ENCODE results near the gene TEX264.

Gene TEX264

GRCh38 chr3:51682526-51682925 lies 11.5 kb downstream of the TEX264 start:
- Histone ChIP-seq H3K9me3 (ENCODE audit: control insufficient read depth in 2 of 2, low read length in 2 of 2) (no peaks in the 10 kb centered on the region), H3K4me1 (ENCODE audit: control insufficient read depth, insufficient read depth, low read length) (peaks cover 42% of the 10 kb centered on the region), H3K27ac (ENCODE audit: low read length) (no peak overlapping the region), H3K4me3 (ENCODE audit: low read length in 2 of 2) (no peak overlapping the region), H3K9ac (ENCODE audit: low read length in 2 of 2) (no peak overlapping the region), H3K36me3 (ENCODE audit: control insufficient read depth in 2 of 2, insufficient read depth in 2 of 2, low read length in 2 of 2) (peaks cover 22 to 37% of the 10 kb centered on the region in 2 donors), H3K27me3 (ENCODE audit: control insufficient read depth in 1 of 2, insufficient read depth in 2 of 2, low read length in 2 of 2) (no peaks in the 10 kb centered on the region)

DNA sequence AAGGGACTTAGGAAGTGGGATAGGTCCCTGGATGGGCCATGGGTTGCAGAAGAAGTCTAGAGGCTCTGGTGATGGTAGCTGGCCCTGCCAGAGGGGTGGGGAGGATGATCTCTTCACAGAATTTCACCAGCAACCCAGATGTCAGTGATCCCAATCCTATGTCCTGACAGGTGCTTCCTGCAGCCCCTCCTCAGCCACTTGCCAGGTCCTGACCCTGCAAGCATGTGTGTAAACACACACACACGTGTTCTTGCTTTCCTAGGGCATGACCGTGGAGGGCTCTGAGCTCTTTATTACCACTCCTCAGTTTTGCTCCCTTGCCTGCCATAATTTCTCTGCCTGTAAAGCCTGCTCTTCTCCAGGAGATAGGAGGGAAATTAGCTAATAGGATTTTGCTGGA lies 12.5 kb downstream of the TEX264 start:
- H3K4me1 ChIP-seq (ENCODE audit: control insufficient read depth, insufficient read depth, low read length) = peaks cover 35% of the 10 kb centered on the region
- H3K27me3 ChIP-seq (ENCODE audit: control insufficient read depth in 1 of 2, insufficient read depth in 2 of 2, low read length in 2 of 2) = no peaks in the 10 kb centered on the region
- no peaks in the 10 kb centered on the region for H3K9me3 ChIP-seq (ENCODE audit: control insufficient read depth in 2 of 2, low read length in 2 of 2)
- H3K4me3 ChIP-seq (ENCODE audit: low read length in 2 of 2) = no peak overlapping the region
- H3K9ac ChIP-seq (ENCODE audit: low read length in 2 of 2) = no peak overlapping the region
- H3K36me3 ChIP-seq (ENCODE audit: control insufficient read depth in 2 of 2, insufficient read depth in 2 of 2, low read length in 2 of 2) = peaks cover 27 to 37% of the 10 kb centered on the region in 2 donors
- H3K27ac ChIP-seq (ENCODE audit: low read length) = no peak overlapping the region

DNA sequence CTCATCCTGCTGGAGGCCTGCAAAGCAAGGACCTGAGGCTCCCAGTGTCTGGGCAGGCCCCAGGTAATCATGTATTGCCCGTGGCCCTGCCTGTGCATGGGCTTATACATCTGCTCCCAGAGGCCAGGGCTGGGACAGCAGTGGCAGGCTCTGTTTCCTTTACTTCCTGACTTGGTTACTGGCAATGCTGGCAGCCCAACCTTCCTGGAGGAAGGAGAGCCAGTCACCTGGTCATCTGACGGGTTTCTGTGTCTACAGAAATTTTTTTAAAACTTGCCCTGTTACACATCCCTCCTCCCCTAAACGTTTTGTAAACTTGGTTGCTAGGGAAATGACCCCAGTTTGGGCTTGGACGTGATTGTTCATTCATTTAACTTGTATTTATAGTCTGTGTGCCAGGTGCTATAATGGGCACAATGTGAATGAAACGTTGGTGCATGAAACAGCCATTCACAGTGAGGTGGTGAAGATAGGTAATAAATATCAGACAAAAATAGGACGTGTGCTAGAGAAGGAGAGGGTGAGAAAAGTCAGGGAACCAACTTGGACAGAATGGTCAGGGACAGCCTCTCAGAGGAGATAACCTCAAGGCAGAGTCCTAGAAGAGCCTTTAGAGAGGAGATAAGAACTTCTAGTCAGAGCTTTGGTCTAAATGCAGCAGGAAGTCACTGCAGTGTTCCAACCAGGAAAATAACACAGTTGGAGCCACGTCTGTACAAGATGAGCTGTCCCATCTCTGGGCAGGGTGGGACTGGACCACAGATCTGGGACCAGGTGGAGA lies 14.1 kb downstream of the TEX264 start:
- Histone ChIP-seq H3K27ac (ENCODE audit: low read length) (peak overlapping the region; percentile 64), H3K27me3 (ENCODE audit: control insufficient read depth in 1 of 2, insufficient read depth in 2 of 2, low read length in 2 of 2) (no peaks in the 10 kb centered on the region), H3K9me3 (ENCODE audit: control insufficient read depth in 2 of 2, low read length in 2 of 2) (no peaks in the 10 kb centered on the region), H3K4me1 (ENCODE audit: control insufficient read depth, insufficient read depth, low read length) (peaks cover 35% of the 10 kb centered on the region), H3K36me3 (ENCODE audit: control insufficient read depth in 2 of 2, insufficient read depth in 2 of 2, low read length in 2 of 2) (peaks cover 28 to 40% of the 10 kb centered on the region in 2 donors), H3K9ac (ENCODE audit: low read length in 2 of 2) (no peak overlapping the region), H3K4me3 (ENCODE audit: low read length in 2 of 2) (no peak overlapping the region)

DNA sequence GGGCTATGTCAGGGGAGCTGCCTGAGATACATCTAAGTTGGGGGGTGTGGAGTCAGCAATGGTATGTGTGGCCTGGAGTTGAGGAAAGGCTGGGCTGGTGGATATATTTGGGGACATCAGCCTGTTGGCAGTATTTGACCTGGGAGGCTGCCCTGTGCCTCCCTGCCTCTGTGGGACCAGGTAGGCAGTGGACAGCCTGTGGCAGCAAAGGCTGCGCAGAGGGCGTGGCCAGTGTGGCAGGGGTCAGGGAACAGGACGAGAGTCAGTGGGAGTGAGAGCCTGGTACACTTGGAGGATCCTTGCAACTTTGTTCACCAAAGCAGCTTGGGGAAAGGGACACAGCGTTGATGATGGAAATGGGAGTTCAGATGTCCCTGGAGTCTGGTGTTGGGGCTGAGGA lies 15.0 kb downstream of the TEX264 start:
- no peak overlapping the region for H3K9ac ChIP-seq (ENCODE audit: low read length in 2 of 2)
- peak overlapping the region; percentile 64 for H3K27ac ChIP-seq (ENCODE audit: low read length)
- peaks cover 31 to 41% of the 10 kb centered on the region in 2 donors for H3K36me3 ChIP-seq (ENCODE audit: control insufficient read depth in 2 of 2, insufficient read depth in 2 of 2, low read length in 2 of 2)
- no peaks in the 10 kb centered on the region for H3K9me3 ChIP-seq (ENCODE audit: control insufficient read depth in 2 of 2, low read length in 2 of 2)
- H3K4me3 ChIP-seq (ENCODE audit: low read length in 2 of 2) = no peak overlapping the region
- peaks cover 27% of the 10 kb centered on the region for H3K4me1 ChIP-seq (ENCODE audit: control insufficient read depth, insufficient read depth, low read length)
- no peaks in the 10 kb centered on the region for H3K27me3 ChIP-seq (ENCODE audit: control insufficient read depth in 1 of 2, insufficient read depth in 2 of 2, low read length in 2 of 2)

- Histone ChIP-seq H3K4me1 (ENCODE audit: control insufficient read depth, insufficient read depth, low read length) (peaks cover 23% of the 10 kb centered on the region), H3K9me3 (ENCODE audit: control insufficient read depth in 2 of 2, low read length in 2 of 2) (no peaks in the 10 kb centered on the region), H3K27ac (ENCODE audit: low read length) (peak overlapping the region; percentile 64), H3K4me3 (ENCODE audit: low read length in 2 of 2) (no peak overlapping the region), H3K9ac (ENCODE audit: low read length in 2 of 2) (no peak overlapping the region), H3K36me3 (ENCODE audit: control insufficient read depth in 2 of 2, insufficient read depth in 2 of 2, low read length in 2 of 2) (peaks cover 37 to 40% of the 10 kb centered on the region in 2 donors), H3K27me3 (ENCODE audit: control insufficient read depth in 1 of 2, insufficient read depth in 2 of 2, low read length in 2 of 2) (no peaks in the 10 kb centered on the region)
These were observed 15.6 kb downstream of the TEX264 start for GRCh38 chr3:51686512-51687215.

- no peak overlapping the region for H3K9ac ChIP-seq (ENCODE audit: low read length in 2 of 2)
These were observed 16.6 kb downstream of the TEX264 start for GRCh38 chr3:51687431-51688205.

GRCh38 chr3:51688206-51688600 lies 17.2 kb downstream of the TEX264 start:
- Histone ChIP-seq H3K9me3 (ENCODE audit: control insufficient read depth in 2 of 2, low read length in 2 of 2) (no peaks in the 10 kb centered on the region), H3K27ac (ENCODE audit: low read length) (no peak overlapping the region), H3K4me1 (ENCODE audit: control insufficient read depth, insufficient read depth, low read length) (peaks cover 15% of the 10 kb centered on the region), H3K4me3 (ENCODE audit: low read length in 2 of 2) (no peak overlapping the region), H3K27me3 (ENCODE audit: control insufficient read depth in 1 of 2, insufficient read depth in 2 of 2, low read length in 2 of 2) (no peaks in the 10 kb centered on the region), H3K9ac (ENCODE audit: low read length in 2 of 2) (no peak overlapping the region), H3K36me3 (ENCODE audit: control insufficient read depth in 2 of 2, insufficient read depth in 2 of 2, low read length in 2 of 2) (peaks cover 42 to 48% of the 10 kb centered on the region in 2 donors)

More at GRCh38 chr3:51687431-51688205, 16.6 kb downstream of the TEX264 start:
- Histone ChIP-seq H3K4me3 (ENCODE audit: low read length in 2 of 2) (no peak overlapping the region), H3K4me1 (ENCODE audit: control insufficient read depth, insufficient read depth, low read length) (peaks cover 17% of the 10 kb centered on the region), H3K36me3 (ENCODE audit: control insufficient read depth in 2 of 2, insufficient read depth in 2 of 2, low read length in 2 of 2) (peaks cover 42 to 47% of the 10 kb centered on the region in 2 donors), H3K27me3 (ENCODE audit: control insufficient read depth in 1 of 2, insufficient read depth in 2 of 2, low read length in 2 of 2) (no peaks in the 10 kb centered on the region), H3K27ac (ENCODE audit: low read length) (peak overlapping the region; percentile 18), H3K9me3 (ENCODE audit: control insufficient read depth in 2 of 2, low read length in 2 of 2) (no peaks in the 10 kb centered on the region)

GRCh38 chr3:51691021-51691420 lies 20.0 kb downstream of the TEX264 start:
- Histone ChIP-seq H3K27me3 (ENCODE audit: control insufficient read depth in 1 of 2, insufficient read depth in 2 of 2, low read length in 2 of 2) (no peaks in the 10 kb centered on the region), H3K36me3 (ENCODE audit: control insufficient read depth in 2 of 2, insufficient read depth in 2 of 2, low read length in 2 of 2) (peaks cover 29 to 39% of the 10 kb centered on the region in 2 donors), H3K4me3 (ENCODE audit: low read length in 2 of 2) (no peak overlapping the region), H3K9ac (ENCODE audit: low read length in 2 of 2) (no peak overlapping the region), H3K9me3 (ENCODE audit: control insufficient read depth in 2 of 2, low read length in 2 of 2) (no peaks in the 10 kb centered on the region), H3K27ac (ENCODE audit: low read length) (no peak overlapping the region), H3K4me1 (ENCODE audit: control insufficient read depth, insufficient read depth, low read length) (peaks cover 3% of the 10 kb centered on the region)

GRCh38 chr3:51691949-51692348 lies 20.9 kb downstream of the TEX264 start:
- no peak overlapping the region for H3K9ac ChIP-seq (ENCODE audit: low read length in 2 of 2)
- H3K4me3 ChIP-seq (ENCODE audit: low read length in 2 of 2) = no peak overlapping the region
- no peaks in the 10 kb centered on the region for H3K27me3 ChIP-seq (ENCODE audit: control insufficient read depth in 1 of 2, insufficient read depth in 2 of 2, low read length in 2 of 2)
- no peak overlapping the region for H3K27ac ChIP-seq (ENCODE audit: low read length)
- H3K36me3 ChIP-seq (ENCODE audit: control insufficient read depth in 2 of 2, insufficient read depth in 2 of 2, low read length in 2 of 2) = peaks cover 26 to 38% of the 10 kb centered on the region in 2 donors
- H3K4me1 ChIP-seq (ENCODE audit: control insufficient read depth, insufficient read depth, low read length) = no peaks in the 10 kb centered on the region
- H3K9me3 ChIP-seq (ENCODE audit: control insufficient read depth in 2 of 2, low read length in 2 of 2) = no peaks in the 10 kb centered on the region

DNA sequence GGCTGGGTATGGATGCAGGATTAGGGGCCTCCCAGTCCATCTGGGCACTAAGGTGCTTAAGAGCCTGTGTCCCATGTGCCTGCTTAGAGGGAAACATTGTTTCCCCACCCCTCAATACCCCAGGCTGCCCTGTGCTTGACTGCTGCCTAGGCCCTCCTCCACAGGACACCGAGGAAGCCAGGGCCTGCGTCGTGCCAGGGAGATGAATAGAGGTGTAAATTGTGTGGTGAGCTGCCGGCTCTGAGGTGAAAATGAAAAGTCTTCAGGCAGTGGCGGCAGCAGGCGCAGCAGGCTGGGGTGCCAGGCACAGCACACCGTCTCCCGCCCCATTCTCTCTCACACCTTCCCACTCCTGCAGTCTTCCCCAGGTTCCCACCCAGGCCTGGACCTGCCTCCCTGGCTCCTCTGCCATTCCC lies 21.9 kb downstream of the TEX264 start:
- H3K27ac ChIP-seq (ENCODE audit: low read length) = no peak overlapping the region
- H3K9ac ChIP-seq (ENCODE audit: low read length in 2 of 2) = no peak overlapping the region
- H3K27me3 ChIP-seq (ENCODE audit: control insufficient read depth in 1 of 2, insufficient read depth in 2 of 2, low read length in 2 of 2) = no peaks in the 10 kb centered on the region
- H3K4me3 ChIP-seq (ENCODE audit: low read length in 2 of 2) = no peak overlapping the region
- H3K36me3 ChIP-seq (ENCODE audit: control insufficient read depth in 2 of 2, insufficient read depth in 2 of 2, low read length in 2 of 2) = peaks cover 27 to 43% of the 10 kb centered on the region in 2 donors
- no peaks in the 10 kb centered on the region for H3K9me3 ChIP-seq (ENCODE audit: control insufficient read depth in 2 of 2, low read length in 2 of 2)
- H3K4me1 ChIP-seq (ENCODE audit: control insufficient read depth, insufficient read depth, low read length) = no peaks in the 10 kb centered on the region

Data from stomach smooth muscle (tissue), 2 donors.